Measurements from ENCODE around the gene PLA2G4B.

The PLA2G4B gene

DNA sequence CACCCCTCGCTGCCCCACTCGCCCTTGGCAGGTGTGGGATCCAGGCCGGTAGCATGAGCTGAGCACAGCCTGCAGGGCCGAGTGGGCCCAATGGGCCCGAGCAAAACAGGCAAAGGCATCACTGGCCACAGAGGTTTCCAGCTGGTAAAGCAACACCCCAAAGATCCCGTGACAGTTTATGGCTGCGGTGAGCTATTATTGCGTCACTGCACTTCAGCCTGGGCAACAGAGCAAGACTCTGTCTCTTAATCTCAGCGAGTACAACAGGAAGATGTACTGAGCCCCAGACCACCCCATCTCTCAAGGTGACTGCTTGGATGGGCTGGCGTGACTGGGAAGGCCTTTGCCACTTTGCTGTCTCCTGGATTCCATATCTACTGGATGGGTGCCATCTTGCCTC, 6.4 kb upstream of the PLA2G4B start:
- no peak overlapping the region for H3K4me3 ChIP-seq (replicated peaks; ENCODE audit: low read depth, low read length)
- no peak for DNase-seq (ENCODE audit: extremely low read depth, low read depth)
- TF ChIP-seq, protein P1, sequence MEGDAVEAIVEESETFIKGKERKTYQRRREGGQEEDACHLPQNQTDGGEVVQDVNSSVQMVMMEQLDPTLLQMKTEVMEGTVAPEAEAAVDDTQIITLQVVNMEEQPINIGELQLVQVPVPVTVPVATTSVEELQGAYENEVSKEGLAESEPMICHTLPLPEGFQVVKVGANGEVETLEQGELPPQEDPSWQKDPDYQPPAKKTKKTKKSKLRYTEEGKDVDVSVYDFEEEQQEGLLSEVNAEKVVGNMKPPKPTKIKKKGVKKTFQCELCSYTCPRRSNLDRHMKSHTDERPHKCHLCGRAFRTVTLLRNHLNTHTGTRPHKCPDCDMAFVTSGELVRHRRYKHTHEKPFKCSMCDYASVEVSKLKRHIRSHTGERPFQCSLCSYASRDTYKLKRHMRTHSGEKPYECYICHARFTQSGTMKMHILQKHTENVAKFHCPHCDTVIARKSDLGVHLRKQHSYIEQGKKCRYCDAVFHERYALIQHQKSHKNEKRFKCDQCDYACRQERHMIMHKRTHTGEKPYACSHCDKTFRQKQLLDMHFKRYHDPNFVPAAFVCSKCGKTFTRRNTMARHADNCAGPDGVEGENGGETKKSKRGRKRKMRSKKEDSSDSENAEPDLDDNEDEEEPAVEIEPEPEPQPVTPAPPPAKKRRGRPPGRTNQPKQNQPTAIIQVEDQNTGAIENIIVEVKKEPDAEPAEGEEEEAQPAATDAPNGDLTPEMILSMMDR (IDR thresholded peaks at IDR 0.05; ENCODE audit: low read depth, low read length, missing control alignments): no peak

DNA sequence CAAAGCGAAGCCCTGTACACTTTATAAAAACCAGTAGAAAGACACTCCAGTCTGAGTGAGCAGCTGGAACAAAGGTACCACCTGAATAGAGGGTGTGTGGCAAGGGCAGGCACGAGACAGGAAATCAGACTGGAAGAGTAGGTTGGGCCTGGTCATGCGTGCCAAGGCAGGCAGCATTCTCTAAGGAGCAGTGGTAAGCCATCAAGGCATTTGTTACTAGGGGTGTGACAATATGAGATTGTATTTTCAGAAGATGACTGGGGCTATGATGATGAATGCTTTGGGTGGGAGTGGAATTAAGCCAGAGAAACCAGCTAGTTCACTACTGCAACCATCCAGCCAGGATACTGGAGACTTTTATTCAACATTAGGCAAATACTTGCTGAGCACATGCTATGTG, 5.8 kb upstream of the PLA2G4B start:
- TF ChIP-seq, protein P1 (IDR thresholded peaks at IDR 0.05; ENCODE audit: low read depth, low read length, missing control alignments): no peak
- H3K4me3 ChIP-seq (replicated peaks; ENCODE audit: low read depth, low read length): no peak overlapping the region
- DNase-seq (ENCODE audit: extremely low read depth, low read depth): no peak

DNA sequence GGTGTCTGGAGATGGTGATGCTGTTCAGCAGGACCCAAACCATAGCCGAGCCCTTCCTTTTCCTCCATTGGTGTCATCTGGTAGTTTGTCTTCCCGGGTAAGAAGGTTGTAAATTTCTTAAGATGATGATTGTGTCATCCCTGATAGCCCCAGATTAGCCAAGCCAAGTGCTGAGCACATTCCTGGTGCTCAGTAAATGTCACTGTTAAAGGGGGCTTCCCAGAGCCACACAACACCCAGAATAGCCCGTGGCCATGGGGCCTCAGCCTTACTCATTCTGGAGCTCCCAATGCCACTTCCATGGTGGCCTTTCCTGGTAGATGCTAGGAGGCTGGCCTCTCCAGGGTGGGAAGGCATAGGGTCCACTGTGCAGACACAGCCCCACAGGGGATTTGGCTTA, 4.6 kb upstream of the PLA2G4B start:
- H3K4me3 ChIP-seq (replicated peaks; ENCODE audit: low read depth, low read length): no peak overlapping the region
- DNase-seq (ENCODE audit: extremely low read depth, low read depth): no peak

DNA sequence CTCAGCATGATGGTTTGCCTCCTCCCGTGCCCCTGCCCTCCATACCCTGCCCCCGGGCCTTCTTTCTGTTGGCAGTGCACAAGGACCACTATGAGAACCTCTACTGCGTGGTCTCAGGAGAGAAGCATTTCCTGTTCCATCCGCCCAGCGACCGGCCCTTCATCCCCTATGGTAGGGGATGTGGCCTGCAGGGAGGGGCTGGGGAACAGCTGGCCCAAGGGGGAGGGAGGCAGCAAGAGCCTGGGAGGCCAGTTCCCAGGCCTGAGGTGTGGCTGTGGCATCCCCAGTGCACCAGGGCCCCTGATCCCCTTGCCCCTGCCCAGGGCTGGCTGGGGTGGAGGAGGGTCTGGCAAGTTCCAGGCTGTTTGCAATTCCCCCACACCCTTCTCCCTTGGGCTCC, 2.6 kb upstream of the PLA2G4B start:
- DNase-seq (ENCODE audit: extremely low read depth, low read depth): no peak
- no peak overlapping the region for H3K4me3 ChIP-seq (replicated peaks; ENCODE audit: low read depth, low read length)
- TF ChIP-seq, protein P1 (IDR thresholded peaks at IDR 0.05; ENCODE audit: low read depth, low read length, missing control alignments): no peak

More for the DNA sequence above, 4.6 kb upstream of the PLA2G4B start:
- TF ChIP-seq, protein P1 (IDR thresholded peaks at IDR 0.05; ENCODE audit: low read depth, low read length, missing control alignments): no peak

DNA sequence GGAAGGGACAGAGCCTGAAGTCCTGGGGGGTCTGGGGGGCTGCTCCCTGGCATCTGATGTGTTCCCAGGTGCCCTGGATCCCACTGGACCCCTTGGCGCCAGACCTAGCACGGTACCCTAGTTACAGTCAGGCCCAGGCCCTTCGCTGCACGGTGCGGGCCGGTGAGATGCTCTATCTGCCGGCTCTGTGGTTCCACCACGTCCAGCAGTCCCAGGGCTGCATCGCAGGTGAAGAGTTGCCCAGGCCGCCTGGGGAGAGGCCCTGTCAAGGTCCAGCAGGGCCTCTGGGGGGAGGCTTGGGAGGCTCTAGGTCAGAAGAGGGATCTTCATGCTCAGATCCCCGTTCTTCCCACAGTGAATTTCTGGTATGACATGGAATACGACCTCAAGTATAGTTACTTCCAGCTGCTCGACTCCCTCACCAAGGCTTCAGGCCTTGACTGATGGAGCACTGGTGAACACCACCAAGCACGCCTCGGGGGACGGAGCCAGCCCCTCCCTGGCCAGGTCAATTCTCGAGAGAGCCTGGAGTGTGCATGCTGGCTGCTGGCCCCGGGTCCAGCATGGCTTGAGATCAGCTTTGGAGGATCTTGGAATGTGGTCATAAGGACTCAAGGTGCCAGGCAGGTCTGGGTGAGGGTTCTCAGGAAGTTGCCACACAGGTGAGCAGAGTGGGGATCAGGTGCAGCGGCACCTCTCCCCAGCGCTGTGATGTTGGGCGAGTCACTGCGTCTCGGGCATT, 1.8 kb upstream of the PLA2G4B start:
- no peak for DNase-seq (ENCODE audit: extremely low read depth, low read depth)
- TF ChIP-seq, protein P1 (IDR thresholded peaks at IDR 0.05; ENCODE audit: low read depth, low read length, missing control alignments): no peak
- no peak overlapping the region for H3K4me3 ChIP-seq (replicated peaks; ENCODE audit: low read depth, low read length)

DNA sequence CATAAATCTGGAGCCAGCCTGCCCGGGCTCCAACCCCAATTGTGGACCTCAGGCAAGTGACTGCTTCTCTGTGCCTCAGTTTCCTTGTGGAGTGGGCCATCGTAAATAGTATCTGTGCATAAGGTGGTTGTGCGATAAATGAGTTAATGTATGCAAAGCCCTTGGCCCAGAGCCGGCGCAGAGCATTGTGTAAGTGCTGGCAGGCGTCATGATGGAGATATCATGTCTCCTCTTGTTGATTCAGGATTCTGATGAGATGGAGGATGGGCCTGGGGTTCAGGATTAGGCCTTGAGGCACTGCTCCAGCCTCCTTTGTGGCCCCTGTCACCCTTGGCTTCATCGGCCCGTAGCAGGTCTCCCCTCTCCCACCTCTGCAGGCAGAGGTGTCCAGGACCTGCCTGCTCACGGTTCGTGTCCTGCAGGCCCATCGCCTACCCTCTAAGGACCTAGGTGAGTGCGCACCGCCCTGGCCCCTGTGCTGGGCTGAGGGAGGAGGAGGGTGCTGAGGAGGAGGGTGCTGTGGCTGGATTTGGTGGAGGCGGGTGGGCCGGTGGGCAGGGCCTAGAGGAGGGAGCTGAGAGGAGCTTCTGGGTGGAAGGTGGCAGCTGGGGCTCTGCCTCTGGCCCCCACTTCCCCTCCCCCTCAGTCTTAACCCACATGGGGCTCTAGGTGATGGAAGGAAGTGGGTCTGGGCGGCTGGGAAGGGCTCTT, 1.3 kb downstream of the PLA2G4B start:
- TF ChIP-seq, protein P1 (IDR thresholded peaks at IDR 0.05; ENCODE audit: low read depth, low read length, missing control alignments): no peak
- DNase-seq (ENCODE audit: extremely low read depth, low read depth): no peak
- H3K4me3 ChIP-seq (replicated peaks; ENCODE audit: low read depth, low read length): no peak overlapping the region
